G401 (cell line): ENCODE results near the gene ST3GAL4. TPM values are rescaled to one million over a fixed set of nuclear protein-coding genes. Genes with fewer than 3 reads are reported as not detected.

ENCODE experiments used
- DNase-seq: peaks from one replicate; pipeline ENCODE4 v3.0.0-alpha.2; 2015; ENCODE audit warnings: low spot score
- in situ Hi-C: cut with HindIII; loops from 2 replicates; pipeline ENCODE4 v1.10.0; 2016; ENCODE audit warnings: low sequenced_read_pairs, mixed read lengths
- total RNA-seq: library from RNA; depleted of rRNA; stranded (reverse); fragments of >200 nt; shearing (Covaris generic); gene quantifications from 2 replicates; pipeline ENCODE4 v1.2.3, GENCODE V29; 2014

Gene ST3GAL4
- total RNA-seq, 1 experiment from 2014 or later = 35.0 TPM

GRCh38 chr11:126415128-126415527, 59.6 kb downstream of the ST3GAL4 start:
- no peak for DNase-seq
- in situ Hi-C loops = no loop called here

DNA sequence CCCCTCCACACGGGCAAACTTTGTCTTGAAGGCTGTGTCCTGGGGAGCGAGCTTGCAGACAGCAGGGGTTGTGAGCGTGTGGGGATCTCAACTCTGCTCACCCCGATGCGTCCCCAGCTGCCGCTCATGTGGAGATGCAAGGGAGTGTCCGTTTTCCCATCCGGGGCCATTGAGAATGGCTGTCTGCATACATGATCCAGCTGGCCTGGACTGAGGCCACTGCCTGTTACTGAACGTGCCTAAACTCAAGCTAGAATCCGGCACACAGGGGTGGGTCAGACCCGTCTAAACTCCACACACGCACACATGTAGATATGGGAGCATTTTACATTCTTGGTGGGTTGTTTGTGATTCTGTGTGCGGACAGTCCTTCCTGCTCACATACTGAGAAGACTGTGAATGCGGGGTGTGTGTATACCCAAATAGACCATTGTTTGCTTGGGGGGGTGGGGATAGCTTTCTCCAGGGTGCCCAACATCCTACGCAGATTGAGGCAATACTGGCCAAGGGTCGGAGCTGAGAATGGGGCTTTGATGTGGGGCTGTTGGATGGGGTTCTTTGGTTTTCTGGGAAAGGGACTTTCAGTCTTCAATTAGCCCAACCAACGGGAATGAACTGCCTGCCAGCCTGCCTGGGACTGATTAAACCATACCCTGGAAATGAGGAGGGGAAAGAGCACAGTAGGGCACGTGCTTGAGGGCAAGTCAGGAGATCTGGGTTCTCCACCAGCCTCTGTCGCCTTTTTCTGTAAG, 60.4 kb downstream of the ST3GAL4 start:
- in situ Hi-C loops = no loop called here
- DNase-seq = no peak

GRCh38 chr11:126416542-126417090, 61.1 kb downstream of the ST3GAL4 start:
- DNase-seq = peak; percentile 92
- in situ Hi-C loops = no loop called here

DNA sequence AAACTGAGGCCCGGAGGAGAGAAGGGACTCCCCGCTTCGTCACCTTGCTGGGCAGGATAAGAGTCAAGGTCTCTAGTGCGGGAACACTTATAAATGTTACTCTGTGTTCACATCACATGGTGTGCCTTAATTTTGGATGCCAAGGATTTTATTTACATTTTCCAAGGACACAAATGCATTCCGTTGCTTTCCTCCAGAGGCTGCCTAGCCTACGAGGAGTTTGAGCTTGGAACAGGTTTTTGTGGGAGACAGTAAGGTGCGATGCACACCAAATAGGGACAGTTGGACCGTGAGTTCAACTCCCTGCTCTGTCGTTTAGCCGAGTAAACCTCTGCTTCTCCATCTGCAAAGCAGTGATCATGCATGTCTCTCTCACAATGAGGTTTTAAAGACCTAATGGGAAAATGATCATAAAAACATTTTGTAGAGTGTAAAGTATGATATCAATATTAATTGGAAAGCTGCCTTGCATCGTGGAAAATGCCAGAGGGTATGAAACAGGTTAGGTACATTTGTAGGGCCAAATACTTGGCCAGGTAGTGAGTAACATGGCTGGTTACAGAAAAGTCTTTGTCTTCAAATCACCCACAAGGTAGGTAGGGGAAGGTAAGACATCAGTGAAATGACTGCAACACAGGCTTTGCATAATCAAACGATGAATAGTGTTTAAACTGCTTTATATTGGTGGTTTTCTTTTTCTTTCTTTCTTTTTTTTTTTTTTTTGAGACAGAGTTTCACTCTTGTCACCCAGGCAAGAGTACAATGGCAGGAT, 61.8 kb downstream of the ST3GAL4 start:
- peak; percentile 21 for DNase-seq
- in situ Hi-C loops = no loop called here

DNA sequence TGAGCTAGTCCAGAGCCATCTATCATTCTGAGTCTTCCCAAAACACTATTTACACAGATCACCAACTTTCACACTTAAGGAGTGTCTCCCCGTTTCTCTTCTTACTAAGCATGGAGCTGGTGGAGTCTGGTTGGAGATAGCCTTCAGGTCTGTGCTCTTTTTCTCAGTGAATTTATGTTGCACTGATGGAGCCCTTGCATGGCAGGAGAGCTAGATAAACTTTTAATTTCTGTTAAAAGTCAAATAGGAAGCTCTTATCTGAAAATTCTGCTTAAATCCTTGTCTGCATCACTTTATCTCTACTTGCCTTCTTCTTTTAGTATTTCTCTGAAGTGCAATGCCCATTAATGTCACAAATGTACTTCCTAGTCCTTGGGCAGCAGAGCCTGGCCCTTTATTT, 63.4 kb downstream of the ST3GAL4 start:
- in situ Hi-C loops = no loop called here
- no peak for DNase-seq

- in situ Hi-C loops = no loop called here
- no peak for DNase-seq
These were observed 64.6 kb downstream of the ST3GAL4 start for GRCh38 chr11:126419801-126420697.

- DNase-seq = no peak
- in situ Hi-C loops = no loop called here
These were observed 65.3 kb downstream of the ST3GAL4 start for GRCh38 chr11:126420698-126421256.

GRCh38 chr11:126421271-126421671, 65.8 kb downstream of the ST3GAL4 start:
- no peak for DNase-seq
- in situ Hi-C loops = no loop called here

GRCh38 chr11:126422446-126422845, 67.0 kb downstream of the ST3GAL4 start:
- no peak for DNase-seq
- in situ Hi-C loops = no loop called here

GRCh38 chr11:126423154-126423553, 67.7 kb downstream of the ST3GAL4 start:
- in situ Hi-C loops = no loop called here

GRCh38 chr11:126423743-126424142, 68.3 kb downstream of the ST3GAL4 start:
- DNase-seq = no peak
- in situ Hi-C loops = no loop called here

More at GRCh38 chr11:126423154-126423553, 67.7 kb downstream of the ST3GAL4 start:
- DNase-seq = no peak

- in situ Hi-C loops = no loop called here
- DNase-seq = no peak
These were observed 69.1 kb downstream of the ST3GAL4 start for GRCh38 chr11:126424471-126425039.

DNA sequence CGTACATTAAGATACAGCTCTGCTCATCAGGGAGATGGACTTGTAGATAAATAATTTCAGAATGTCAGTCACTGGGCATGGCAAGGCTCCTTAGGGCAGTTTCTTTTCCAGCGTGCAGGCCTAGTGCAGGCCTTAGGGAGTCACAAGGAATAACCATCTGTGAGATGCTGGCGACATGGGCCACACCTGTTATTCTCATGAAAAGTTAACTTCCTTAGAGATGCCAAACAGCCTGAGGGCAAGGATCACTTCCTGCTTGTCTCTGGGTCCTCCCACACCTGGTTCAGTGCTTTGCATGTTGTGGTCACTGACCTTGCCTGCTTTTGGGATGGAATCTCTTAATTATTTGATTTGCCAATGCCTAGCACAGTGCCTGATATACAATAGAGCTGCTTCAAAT, 70.6 kb downstream of the ST3GAL4 start:
- in situ Hi-C loops = no loop called here
- DNase-seq = no peak

- DNase-seq = peak; percentile 37
- in situ Hi-C loops = no loop called here
These were observed 71.6 kb downstream of the ST3GAL4 start for GRCh38 chr11:126426820-126427749.

- in situ Hi-C loops = no loop called here
- DNase-seq = no peak
These were observed 75.3 kb downstream of the ST3GAL4 start for GRCh38 chr11:126430581-126431335.

DNA sequence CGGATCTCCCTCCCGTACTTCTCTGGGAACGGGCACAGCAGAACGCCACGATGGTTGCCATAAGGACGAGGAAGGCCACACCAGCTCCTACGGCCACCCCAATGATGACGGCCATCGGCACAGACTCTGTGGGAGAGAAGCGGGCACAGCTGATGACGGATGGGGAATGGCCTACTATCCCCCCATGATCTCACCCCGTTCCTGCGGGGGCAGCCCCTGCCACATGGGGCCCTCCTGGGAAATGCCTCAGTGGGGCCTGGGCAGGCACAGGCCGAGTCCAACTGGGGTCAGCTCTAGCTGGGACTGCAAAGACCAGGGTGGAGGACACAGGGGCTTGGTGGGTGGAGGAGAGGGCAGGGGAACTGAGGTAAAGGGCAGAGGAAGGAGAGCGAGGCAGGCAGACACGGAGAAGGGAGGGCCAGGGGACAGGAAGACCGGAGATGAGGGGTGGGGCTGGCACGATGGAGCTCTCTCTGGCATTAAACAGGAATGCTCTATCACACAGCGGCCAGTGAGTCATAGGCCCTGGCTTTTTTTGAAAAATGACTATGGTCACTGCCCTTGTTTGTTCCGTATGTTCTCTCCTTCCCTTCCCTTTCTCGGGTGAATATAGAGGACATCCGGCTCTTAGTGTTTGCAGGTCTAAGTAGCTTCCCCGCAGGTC, 76.0 kb downstream of the ST3GAL4 start:
- DNase-seq = no peak

DNA sequence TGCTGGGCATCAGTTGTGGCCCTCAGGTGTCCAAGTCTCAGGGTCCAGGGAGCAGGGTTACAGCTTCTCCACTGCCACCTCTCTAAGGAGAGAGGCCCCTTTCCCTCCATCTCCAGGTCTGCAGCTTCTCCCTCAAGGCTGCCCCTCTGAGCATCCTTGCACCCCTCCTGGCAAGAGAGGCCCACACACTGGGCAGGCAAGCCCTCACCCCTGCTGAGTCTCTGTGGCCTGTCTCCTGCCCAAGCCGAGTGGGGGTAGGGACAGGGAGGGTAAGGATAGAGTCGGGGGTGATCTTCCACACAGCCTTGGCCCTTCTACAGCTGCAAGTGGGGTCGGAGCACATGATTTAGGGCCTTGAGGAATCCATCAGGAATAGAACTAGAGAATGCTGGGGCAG, 76.6 kb downstream of the ST3GAL4 start:
- no peak for DNase-seq
- in situ Hi-C loops = no loop called here

More for the DNA sequence above, 76.0 kb downstream of the ST3GAL4 start:
- in situ Hi-C loops = no loop called here
